DMS79 treated with DMSO at 0.1 percent for 48 hours (cell line): ENCODE results near the gene DDX23.

Experiments used
- DNase-seq: peaks from one replicate; lab custom pipeline; 2025; lab: John Stamatoyannopoulos, UW

The DDX23 gene

DNA sequence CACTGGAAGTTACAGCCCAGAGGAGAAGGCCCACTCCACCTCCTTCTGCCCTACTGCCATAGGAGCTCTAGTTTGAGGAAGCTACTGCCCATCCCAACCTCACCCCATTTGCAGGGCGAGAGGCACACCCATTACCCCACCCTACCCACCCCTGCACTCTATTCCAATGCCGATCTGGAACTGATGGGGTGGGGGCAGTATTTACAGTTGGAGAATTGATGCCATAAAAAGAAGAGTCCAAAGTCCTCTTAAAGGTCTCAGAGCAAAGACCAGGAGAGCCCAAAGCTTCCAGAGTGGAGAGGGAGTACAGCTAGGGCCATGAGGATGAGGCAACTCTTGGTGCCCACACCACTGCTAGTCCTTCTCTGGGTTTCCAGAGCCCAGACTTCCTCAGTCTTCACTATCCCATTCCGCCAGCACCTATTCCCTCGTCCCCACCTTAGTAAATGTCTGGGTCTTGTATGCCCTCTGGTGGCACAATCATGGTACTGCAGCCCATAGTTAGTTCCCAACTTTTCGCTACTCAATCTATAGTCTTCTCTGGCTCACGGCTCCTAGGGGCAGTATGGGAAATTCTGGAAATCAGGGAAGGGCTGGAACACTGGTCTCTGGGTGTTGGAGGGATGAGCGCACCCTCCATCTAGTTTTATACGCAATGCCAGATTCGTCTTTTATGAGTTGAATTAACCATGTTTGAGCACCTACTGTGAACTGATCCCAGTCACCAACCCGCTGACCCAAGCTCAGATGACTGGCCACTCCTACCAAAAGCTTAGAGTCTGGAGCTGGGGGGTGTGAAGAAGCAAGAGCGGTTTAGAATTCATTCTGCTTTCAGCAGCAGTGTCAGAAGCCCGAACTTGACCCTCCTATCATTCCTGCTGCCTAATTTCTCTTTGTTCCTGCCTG is 56.2 kb downstream of the DDX23 start:
- peak; percentile 76 for DNase-seq

DNA sequence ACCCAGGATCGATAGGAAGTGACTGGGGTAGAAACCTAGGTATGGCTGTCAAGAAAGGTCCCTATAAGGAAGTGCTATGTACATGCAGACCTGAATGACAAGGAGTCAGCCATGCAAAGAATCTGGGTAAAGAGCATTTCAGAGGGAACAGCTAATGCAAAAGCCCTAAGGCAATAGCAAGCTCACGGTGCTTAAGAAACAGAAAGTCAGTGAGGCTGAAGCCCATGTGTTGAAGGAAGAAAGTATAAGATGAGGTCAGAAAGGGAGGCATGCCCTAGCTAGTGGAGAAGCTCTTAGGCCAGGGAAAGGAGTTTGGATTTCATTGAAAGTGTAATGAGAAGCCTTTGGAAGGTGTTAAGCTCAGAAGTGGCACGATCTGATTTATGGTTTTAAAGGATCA is 57.1 kb downstream of the DDX23 start:
- peak; percentile 75 for DNase-seq

DNA sequence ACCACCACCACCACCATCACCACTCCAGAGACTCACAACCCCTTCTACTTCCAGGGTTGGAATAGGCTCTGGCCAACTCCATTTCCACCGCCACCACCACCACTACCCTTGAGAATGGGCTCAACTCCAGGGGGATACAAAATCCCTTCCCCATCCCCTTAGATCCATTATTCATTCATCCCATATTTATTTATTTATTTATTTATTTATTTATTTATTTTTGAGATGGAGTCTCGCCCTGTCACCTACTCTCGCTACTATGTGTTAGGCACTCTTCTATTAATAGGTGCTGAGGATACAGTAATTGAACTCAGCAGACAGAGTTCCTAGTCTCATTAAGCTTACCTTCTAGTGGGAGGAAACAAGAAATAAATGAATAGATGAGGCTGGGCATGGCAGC is 58.3 kb downstream of the DDX23 start:
- no peak for DNase-seq

DNA sequence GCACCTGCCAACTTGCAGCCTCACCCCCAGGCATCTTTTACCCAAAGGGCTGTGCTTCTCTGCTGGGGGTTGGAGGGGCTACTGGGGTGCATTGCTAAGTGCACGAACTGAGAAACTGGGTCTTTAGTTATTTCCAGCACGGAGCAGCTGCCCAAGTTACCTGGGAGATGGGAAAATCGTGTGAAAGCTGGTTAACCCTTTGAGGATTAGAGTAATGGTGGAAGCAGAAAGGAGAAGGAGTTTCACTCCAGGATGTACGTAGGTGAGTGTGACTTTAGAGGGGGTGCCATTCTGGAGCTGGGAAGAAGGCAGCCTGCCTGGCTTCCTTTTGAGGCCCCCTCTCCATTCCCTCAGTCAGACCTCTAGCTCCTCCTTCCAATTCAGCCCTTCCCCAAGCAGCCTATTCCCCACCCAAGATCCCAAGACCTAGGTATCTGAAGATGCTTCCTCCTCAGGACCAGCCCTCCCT is 62.1 kb downstream of the DDX23 start:
- no peak for DNase-seq

DNA sequence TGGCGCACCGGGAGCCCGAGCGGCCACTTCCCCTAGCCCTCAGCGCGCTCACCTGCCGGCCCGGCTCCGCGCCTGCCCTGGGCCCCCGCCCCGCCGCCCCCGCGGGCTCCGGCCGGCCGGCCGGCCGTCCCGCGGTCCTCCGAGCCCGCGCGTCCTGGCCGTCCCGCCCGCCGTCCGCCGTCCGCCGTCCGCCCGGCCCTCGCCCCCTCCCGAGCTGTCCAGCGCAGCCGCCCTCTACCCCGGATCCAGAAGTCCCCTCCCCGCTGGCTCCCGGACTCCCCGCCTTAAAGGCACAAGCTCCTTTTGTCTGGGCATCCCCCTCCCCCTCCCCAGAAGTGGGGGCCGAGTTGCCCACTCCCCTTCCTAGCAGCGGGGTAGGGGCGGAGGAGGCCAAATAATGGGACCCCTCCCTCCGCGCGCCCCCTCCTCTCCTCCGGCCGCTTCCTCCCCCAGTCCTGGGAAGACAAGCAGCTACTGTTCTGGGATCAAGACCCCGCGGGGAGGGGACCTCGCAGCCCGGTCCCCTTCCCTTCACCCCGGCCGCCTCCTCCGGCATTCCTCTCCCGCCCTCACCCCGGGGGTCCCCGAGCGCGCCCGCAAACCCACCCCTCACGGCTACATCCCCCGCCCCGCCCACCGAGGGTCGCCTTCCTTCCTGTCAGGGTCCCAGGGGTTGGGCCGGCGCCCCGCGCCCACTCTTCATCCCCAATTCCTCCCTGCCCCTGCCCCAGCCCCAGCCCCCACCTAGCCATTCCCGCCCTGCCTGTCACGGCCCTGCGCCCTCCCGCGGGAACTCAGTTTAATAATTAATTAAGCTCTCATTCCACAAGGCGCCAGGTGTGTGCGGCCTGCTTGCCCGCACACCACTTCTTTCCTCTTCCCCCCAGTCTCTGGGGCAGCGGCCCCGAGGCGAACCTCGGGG is 62.8 kb downstream of the DDX23 start, which contains the start of gene ADCY6:
Gene ADCY6 (minus strand): TSS at position 236 of the 922 bp plus-strand sequence. CDS start 5,655 bp downstream, outside the sequence.
- peak; percentile 34 for DNase-seq

DNA sequence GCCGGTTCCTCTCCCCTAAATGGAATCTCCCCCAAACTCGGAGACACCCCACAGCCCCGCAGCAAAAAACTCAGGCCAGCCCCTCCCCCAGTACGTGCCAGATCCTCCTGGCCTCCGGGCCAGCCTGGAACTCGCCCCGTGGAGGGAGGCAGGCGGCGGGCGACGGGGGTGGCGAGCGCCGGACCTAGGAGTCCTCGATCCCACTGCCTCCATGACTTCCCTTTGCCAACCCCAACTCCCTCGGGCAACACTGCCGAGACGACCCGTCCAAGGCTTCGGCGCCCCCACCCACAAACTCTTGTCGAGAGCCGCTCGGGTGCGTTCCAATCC is 63.5 kb downstream of the DDX23 start:
- DNase-seq: peak; percentile 34

DNA sequence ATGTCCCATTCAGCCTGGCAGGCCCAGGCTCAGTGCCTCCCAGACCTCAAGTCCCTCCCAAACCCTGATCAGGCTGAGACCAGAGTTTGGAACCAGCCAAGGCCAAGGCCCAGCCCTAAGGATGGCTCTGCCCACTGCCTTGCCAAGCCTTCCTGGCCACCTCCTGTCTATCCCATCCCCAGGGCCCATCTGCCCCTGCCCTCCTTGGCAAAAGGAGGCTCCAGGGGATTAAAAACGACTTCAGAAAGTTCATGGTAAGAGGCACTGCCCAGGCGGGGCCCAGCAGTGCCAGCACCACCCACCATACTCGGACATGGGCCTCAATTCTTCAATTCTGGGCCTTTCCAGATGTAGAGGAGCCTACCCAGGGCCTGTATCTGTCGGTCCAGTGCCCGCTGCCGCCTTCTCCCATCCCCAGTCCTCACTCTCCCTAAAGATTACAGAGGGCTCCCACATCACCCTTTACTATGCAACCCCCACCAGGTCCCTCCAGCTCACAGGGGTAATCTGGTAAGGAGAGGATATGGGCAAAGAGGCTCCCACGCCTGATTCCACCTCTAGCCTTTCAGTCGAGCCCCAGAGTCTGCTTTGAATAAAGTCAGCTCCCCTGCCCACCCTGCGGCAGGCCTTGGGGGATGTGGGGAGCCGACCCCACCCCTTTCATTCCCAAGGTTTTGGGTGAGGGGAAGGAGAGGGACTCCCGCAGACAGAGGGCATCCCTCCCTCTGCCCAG is 64.0 kb downstream of the DDX23 start:
- DNase-seq: no peak

DNA sequence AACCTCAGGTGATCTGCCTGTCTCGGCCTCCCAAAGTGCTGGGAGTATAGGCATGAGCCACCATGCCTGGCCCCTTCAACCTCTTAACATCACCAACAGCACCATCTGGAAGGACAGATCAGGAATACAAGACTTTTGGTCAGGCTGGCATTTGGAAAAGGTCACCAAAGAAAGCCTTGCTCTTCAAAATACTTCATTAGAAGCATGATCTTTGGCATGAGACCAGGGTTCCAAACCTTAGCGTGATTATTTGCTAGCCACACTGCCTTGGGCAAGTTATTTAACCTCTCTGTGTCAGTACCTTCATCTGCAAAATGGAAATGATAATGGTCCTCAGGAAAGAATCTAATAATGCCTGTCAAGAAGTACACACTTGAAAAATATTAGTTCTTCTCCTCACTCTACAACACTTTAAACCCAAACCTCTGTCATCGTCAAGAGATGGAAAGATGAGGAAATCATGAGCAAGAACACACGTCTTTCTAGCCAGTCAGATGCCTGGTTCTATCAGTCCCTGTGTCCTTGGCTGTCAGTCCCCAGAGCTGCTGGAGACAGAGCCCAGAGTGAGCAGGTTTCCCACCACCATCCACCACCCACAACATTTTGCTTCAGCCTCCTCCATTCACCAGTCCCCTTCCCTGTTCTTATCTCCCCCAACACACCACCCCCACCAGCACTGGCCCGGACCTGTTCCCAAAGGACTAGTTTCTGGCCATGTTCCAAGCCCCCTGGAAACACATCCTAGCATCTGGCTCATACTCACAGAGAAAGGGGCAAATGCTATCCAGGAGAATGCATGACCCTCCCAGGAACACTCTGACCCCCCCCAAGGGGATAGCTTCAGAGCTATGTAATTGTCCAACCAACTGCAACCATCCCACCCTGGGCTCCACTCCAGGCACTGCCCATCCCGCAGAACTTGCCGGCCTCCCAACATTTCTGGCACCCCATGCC is 65.1 kb downstream of the DDX23 start:
- DNase-seq: no peak

DNA sequence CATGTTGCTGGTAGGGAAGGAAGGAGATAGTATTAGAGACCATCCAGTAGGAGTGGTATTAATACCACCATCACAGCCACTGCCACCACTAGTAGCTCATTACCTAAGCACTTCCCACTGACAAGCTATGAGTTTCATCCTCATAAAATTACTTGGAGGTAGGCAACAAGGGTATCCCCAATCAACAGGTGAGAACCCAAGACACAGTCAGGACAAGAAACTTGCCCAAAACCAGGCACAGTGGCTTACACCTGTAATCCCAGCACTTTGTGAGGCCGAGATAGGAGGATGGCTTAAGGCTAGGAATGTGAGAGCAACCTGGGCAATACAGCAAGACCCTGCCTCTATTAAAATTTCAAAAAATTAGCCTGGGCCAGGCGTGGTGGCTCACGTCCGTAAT is 68.5 kb downstream of the DDX23 start:
- DNase-seq: no peak

DNA sequence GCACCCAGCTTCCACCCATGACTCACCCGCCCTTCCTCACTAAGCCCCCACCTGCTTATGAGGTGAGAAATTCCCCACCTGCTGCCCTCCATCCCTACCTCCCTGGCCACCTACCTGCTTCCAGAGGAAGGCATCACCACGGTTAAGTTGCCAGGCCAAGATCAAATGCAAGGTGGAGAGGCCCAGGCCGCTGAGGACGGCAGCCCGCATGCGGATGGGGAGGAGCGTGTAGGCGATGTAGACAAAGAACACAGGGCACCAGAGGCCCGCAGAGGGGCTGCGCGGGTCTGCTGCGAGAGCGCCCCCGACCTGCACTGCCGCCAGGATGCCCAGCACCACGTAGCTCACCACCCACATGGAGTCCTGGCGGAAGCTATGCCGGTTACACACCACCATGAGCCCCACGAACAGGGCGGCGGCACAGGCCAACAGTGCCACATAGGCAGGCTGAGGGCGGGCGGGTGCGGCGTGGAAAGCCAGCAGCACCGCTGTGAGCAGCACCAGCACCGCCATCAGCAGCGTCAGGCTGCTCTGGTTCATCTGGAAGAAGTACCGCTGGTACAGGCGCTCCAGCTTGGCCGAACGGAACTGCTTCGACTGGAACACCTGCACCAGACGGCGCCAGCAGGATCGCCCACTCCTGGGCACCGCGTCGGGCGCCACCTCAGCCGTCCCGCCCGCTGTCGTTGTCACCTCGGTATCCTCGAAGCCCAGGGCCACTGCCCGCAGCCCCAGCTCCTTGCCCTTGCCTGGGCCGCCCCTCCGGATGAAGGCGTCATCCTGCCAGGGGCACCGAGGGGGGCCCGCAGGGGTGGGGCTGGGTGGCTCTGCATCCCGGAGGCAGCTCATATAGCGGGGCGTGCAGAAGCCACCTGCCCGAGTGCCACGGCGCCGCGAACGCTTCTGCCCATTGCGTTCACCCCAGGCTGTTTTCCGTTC is 69.2 kb downstream of the DDX23 start:
- no peak for DNase-seq

DNA sequence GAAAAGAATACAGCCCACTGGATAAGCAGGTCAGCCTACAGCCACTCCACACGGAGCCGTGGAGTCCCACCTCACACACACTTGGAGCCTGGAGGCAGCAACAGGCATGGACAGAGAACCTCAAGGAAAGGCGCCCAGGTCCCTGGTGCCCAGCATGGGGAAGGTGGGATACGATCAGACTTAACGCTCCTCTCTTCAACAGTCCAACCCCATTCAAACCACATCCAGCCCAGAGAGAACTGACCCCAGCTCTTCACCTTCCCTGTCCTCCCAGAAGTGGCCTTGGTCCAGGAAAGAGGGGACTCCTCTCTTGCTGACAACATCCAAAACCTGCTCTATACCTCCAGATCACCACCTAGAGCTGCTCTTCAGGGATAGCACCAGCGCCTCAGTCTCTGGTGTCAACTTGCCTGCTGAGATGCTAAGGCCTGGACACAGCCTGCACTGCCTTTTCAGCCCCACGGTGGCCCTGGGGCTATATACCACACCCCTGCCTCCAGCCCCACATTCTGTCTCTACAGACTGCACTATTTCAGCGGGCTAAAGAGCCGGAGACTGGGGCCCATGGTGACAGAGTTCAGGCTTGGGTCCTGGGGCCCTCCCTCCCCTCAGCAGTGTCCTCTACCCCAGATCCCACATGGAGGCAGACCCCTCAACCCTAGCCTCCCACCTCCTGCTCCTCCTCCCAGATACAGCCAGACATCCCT is 70.1 kb downstream of the DDX23 start:
- DNase-seq: no peak

DNA sequence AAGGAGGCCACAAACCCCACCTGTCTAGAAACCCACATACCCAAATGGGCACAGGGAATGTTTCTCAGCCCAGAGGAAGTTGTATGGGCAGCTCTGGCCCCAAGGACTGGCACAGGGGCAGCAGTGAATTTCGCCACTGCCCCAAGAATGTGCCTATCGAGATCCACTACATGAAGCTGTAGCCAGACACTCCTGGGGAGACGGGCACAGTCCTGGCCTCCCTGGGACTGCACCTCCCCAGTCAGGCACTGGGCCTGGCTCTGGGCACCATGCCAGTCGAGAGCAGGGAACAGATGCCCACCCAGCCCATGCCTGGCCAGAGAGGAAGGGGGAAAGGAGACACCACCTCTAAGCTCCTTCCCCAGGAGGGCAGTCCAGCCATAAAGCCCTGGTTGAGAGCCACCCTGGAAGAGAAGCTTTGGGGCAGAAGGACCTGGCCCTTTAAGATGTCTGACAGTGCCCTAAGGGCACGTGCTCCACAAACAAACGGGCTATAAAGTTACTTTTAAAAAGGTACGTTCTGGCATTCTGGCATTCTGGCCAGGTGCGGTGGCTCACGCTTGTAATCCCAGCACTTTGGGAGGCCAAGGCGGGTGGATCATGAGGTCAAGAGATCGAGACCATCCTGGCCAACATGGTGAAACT is 71.5 kb downstream of the DDX23 start:
- DNase-seq: no peak

DNA sequence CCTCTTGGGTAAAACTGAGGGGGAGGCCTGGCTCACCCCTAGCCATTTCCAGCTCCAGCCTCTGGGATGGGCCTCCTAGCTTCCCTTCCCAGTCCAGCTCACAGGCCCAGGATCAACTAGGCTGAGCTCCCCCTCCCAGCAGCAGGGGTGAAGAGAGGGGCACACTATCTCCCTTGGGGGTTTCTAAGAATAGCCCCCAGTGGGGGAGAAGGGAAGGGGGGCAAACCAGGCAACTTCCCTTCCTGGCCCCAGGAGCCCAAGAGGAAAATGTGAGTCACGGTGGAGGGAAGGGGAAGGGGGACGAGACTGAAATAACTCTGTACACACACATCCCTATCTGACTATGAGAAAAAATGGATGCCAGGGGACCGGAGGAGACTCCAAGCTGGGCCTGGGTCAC is 72.1 kb downstream of the DDX23 start:
- DNase-seq: no peak
